Adipocyte (in vitro differentiated cells): ENCODE results near the gene NR6A1.

Source experiments
- DNase-seq: peaks from one replicate; pipeline ENCODE4 v3.0.0-alpha.2; 2015; ENCODE audit warnings: low read depth
- H3K27me3 ChIP-seq: replicated peaks from 2 replicates; pipeline ENCODE4 v1.7.0; 2013; ENCODE audit warnings: mild to moderate bottlenecking, low read length, moderate library complexity; ENCODE audit not compliant: control insufficient read depth, insufficient read depth
- H3K36me3 ChIP-seq: 2 replicates; pipeline ENCODE4 v1.7.0; 2013; ENCODE audit warnings: low read length, mild to moderate bottlenecking, moderate library complexity; ENCODE audit not compliant: control insufficient read depth, insufficient read depth, severe bottlenecking
- H3K4me1 ChIP-seq: 2 replicates; pipeline ENCODE4 v1.7.0; 2013; ENCODE audit warnings: mild to moderate bottlenecking, low read length, moderate library complexity; ENCODE audit not compliant: control insufficient read depth, insufficient read depth
- H3K4me3 ChIP-seq: 2 replicates; pipeline ENCODE4 v1.7.0; 2013; ENCODE audit warnings: mild to moderate bottlenecking, low read length, moderate library complexity
- H3K9ac ChIP-seq: 2 replicates; pipeline ENCODE4 v1.7.0; 2013; ENCODE audit warnings: mild to moderate bottlenecking, low read length, moderate library complexity
- H3K9me3 ChIP-seq: 2 replicates; pipeline ENCODE4 v1.7.0; 2013; ENCODE audit warnings: mild to moderate bottlenecking, low read length, moderate library complexity; ENCODE audit not compliant: control insufficient read depth

NR6A1 gene

GRCh38 chr9:124475158-124475867 is 295.8 kb downstream of the NR6A1 start:
- no peaks in the 10 kb centered on the region for H3K4me1 ChIP-seq
- no peak for DNase-seq
- no peak overlapping the region for H3K9ac ChIP-seq
- no peaks in the 10 kb centered on the region for H3K36me3 ChIP-seq
- peaks cover 80% of the 10 kb centered on the region for H3K27me3 ChIP-seq
- no peaks in the 10 kb centered on the region for H3K9me3 ChIP-seq
- H3K4me3 ChIP-seq = no peak overlapping the region

GRCh38 chr9:124474151-124474550 is 297.0 kb downstream of the NR6A1 start:
- Histone ChIP-seq H3K27me3 (peaks cover 78% of the 10 kb centered on the region), H3K36me3 (no peaks in the 10 kb centered on the region), H3K9me3 (no peaks in the 10 kb centered on the region), H3K4me3 (no peak overlapping the region), H3K4me1 (no peaks in the 10 kb centered on the region), H3K9ac (no peak overlapping the region)
- no peak for DNase-seq

- peaks cover 70% of the 10 kb centered on the region for H3K27me3 ChIP-seq
- H3K9ac ChIP-seq = no peak overlapping the region
- no peak overlapping the region for H3K4me3 ChIP-seq
- no peak for DNase-seq
- H3K9me3 ChIP-seq = no peaks in the 10 kb centered on the region
- no peaks in the 10 kb centered on the region for H3K4me1 ChIP-seq
- H3K36me3 ChIP-seq = no peaks in the 10 kb centered on the region
Measured at GRCh38 chr9:124473310-124473709, 297.8 kb downstream of the NR6A1 start.

- H3K9ac ChIP-seq = no peak overlapping the region
- H3K27me3 ChIP-seq = peaks cover 72% of the 10 kb centered on the region
- no peaks in the 10 kb centered on the region for H3K36me3 ChIP-seq
- no peaks in the 10 kb centered on the region for H3K4me1 ChIP-seq
- no peak for DNase-seq
- H3K9me3 ChIP-seq = no peaks in the 10 kb centered on the region
- no peak overlapping the region for H3K4me3 ChIP-seq
Measured at GRCh38 chr9:124472770-124473169, 298.3 kb downstream of the NR6A1 start.

- no peak overlapping the region for H3K9ac ChIP-seq
- no peaks in the 10 kb centered on the region for H3K9me3 ChIP-seq
- no peak for DNase-seq
- H3K4me3 ChIP-seq = no peak overlapping the region
- no peaks in the 10 kb centered on the region for H3K4me1 ChIP-seq
- H3K36me3 ChIP-seq = no peaks in the 10 kb centered on the region
- peaks cover 70% of the 10 kb centered on the region for H3K27me3 ChIP-seq
Measured at GRCh38 chr9:124471761-124472160, 299.4 kb downstream of the NR6A1 start.

- Histone ChIP-seq H3K9ac (no peak overlapping the region), H3K4me3 (no peak overlapping the region), H3K4me1 (no peaks in the 10 kb centered on the region), H3K9me3 (no peaks in the 10 kb centered on the region), H3K27me3 (peaks cover 66% of the 10 kb centered on the region), H3K36me3 (no peaks in the 10 kb centered on the region)
- no peak for DNase-seq
Measured at GRCh38 chr9:124470726-124471125, 300.4 kb downstream of the NR6A1 start.

- peaks cover 66% of the 10 kb centered on the region for H3K27me3 ChIP-seq
Measured at GRCh38 chr9:124470306-124470705, 300.8 kb downstream of the NR6A1 start.

GRCh38 chr9:124469011-124469832 is 301.9 kb downstream of the NR6A1 start:
- Histone ChIP-seq H3K4me3 (no peak overlapping the region), H3K9ac (no peak overlapping the region), H3K27me3 (peaks cover 57% of the 10 kb centered on the region), H3K4me1 (no peaks in the 10 kb centered on the region), H3K9me3 (no peaks in the 10 kb centered on the region), H3K36me3 (no peaks in the 10 kb centered on the region)
- DNase-seq = no peak

More at GRCh38 chr9:124470306-124470705, 300.8 kb downstream of the NR6A1 start:
- no peaks in the 10 kb centered on the region for H3K4me1 ChIP-seq
- no peak overlapping the region for H3K9ac ChIP-seq
- no peaks in the 10 kb centered on the region for H3K9me3 ChIP-seq
- H3K4me3 ChIP-seq = no peak overlapping the region
- no peaks in the 10 kb centered on the region for H3K36me3 ChIP-seq
- DNase-seq = no peak

GRCh38 chr9:124468061-124468740 is 302.9 kb downstream of the NR6A1 start:
- no peak for DNase-seq
- H3K27me3 ChIP-seq = peaks cover 51% of the 10 kb centered on the region
- peaks cover 4% of the 10 kb centered on the region for H3K9me3 ChIP-seq
- no peaks in the 10 kb centered on the region for H3K4me1 ChIP-seq
- H3K36me3 ChIP-seq = no peaks in the 10 kb centered on the region
- H3K4me3 ChIP-seq = no peak overlapping the region
- no peak overlapping the region for H3K9ac ChIP-seq

GRCh38 chr9:124467410-124468060 is 303.6 kb downstream of the NR6A1 start:
- H3K9me3 ChIP-seq = peaks cover 9% of the 10 kb centered on the region
- peaks cover 53% of the 10 kb centered on the region for H3K27me3 ChIP-seq
- H3K4me3 ChIP-seq = no peak overlapping the region
- no peaks in the 10 kb centered on the region for H3K36me3 ChIP-seq
- H3K4me1 ChIP-seq = no peaks in the 10 kb centered on the region
- DNase-seq = no peak
- H3K9ac ChIP-seq = no peak overlapping the region
